Smooth muscle cell of the pulmonary artery (primary cell): ENCODE measurements around the gene SPDYE3. TPM values are rescaled to one million over a fixed set of nuclear protein-coding genes. Genes with fewer than 3 reads are reported as not detected.

Experiments used
- total RNA-seq: library from RNA; depleted of rRNA; stranded (reverse); fragments of >200 nt; gene quantifications from 2 replicates; pipeline ENCODE4 v1.2.3, GENCODE V29; 2014

SPDYE3 gene
- not detected in 2 replicates for total RNA-seq

GRCh38 chr7:100307402-100307801, at the start of gene SPDYE3:
Gene SPDYE3 (plus strand): TSS chr7:100307702. CDS start chr7:100307886, 184 bp downstream.

GRCh38 chr7:100358027-100358856, 50.7 kb downstream of the SPDYE3 start, which contains the start of gene PILRB:
Gene PILRB (plus strand): TSS chr7:100358117. CDS start chr7:100358303, 186 bp downstream.

Other genes starting within 250 kb of the SPDYE3 start
- gene ZNF3, start 226.0 kb upstream of the SPDYE3 start, total RNA-seq: 19.9 and 23.4 TPM in 2 replicates
- gene COPS6, start 218.7 kb upstream of the SPDYE3 start, total RNA-seq: 61.5 and 69.7 TPM in 2 replicates
- 30.6 and 31.6 TPM in 2 replicates for gene MCM7, start 206.3 kb upstream of the SPDYE3 start, total RNA-seq
- gene AP4M1, start 206.1 kb upstream of the SPDYE3 start, total RNA-seq: 16.0 and 21.3 TPM in 2 replicates
- 63.1 and 64.4 TPM in 2 replicates for gene TAF6, start 188.3 kb upstream of the SPDYE3 start, total RNA-seq
- 29.6 and 41.7 TPM in 2 replicates for gene CNPY4, start 188.1 kb upstream of the SPDYE3 start, total RNA-seq
- 2.3 and 2.7 TPM in 2 replicates for gene MBLAC1, start 180.7 kb upstream of the SPDYE3 start, total RNA-seq
- 52.0 and 57.4 TPM in 2 replicates for gene LAMTOR4, start 158.8 kb upstream of the SPDYE3 start, total RNA-seq
- gene TRAPPC14, start 149.0 kb upstream of the SPDYE3 start, total RNA-seq: 4.8 and 10.7 TPM in 2 replicates
- 4.8 and 5.5 TPM in 2 replicates for gene GAL3ST4, start 139.1 kb upstream of the SPDYE3 start, total RNA-seq
- 1.0 and 1.6 TPM in 2 replicates for gene GPC2, start 130.3 kb upstream of the SPDYE3 start, total RNA-seq
- gene STAG3, start 129.8 kb upstream of the SPDYE3 start, total RNA-seq: 0.99 and 2.2 TPM in 2 replicates
- not detected in 2 replicates for gene PVRIG, start 87.8 kb upstream of the SPDYE3 start, total RNA-seq
- 5.7 and 7.8 TPM in 2 replicates for gene PILRB, start 50.4 kb downstream of the SPDYE3 start, total RNA-seq
- 0.26 TPM in 1 of 2 replicates, not detected in the other for gene PILRA, start 65.8 kb downstream of the SPDYE3 start, total RNA-seq
- 1.0 and 1.4 TPM in 2 replicates for gene ZCWPW1, start 121.0 kb downstream of the SPDYE3 start, total RNA-seq
- gene MEPCE, start 122.1 kb downstream of the SPDYE3 start, total RNA-seq: 26.9 and 30.4 TPM in 2 replicates
- gene PPP1R35, start 128.8 kb downstream of the SPDYE3 start, total RNA-seq: 11.1 and 14.1 TPM in 2 replicates
- 0.65 and 0.96 TPM in 2 replicates for gene SPACDR, start 156.6 kb downstream of the SPDYE3 start, total RNA-seq
- 20.6 and 21.5 TPM in 2 replicates for gene TSC22D4, start 171.5 kb downstream of the SPDYE3 start, total RNA-seq
- gene NYAP1, start 176.2 kb downstream of the SPDYE3 start, total RNA-seq: 1.4 and 2.3 TPM in 2 replicates
- 5.6 and 6.9 TPM in 2 replicates for gene AGFG2, start 231.5 kb downstream of the SPDYE3 start, total RNA-seq